Upper lobe of left lung (tissue), 6 donors: Measurements from ENCODE around the gene HIF1AN. TPM values are rescaled to one million over a fixed set of nuclear protein-coding genes. Genes with fewer than 3 reads are reported as not detected.
A peak's percentile ranks its signal among the peaks of the same experiment; 100 is the strongest.

ENCODE experiments used
- ATAC-seq, 2 donors: fragments of 200-7000 bp; cut with Tn5 transposase; one replicate each; pipeline ENCODE4 v1.9.1; 2022; ENCODE audit warnings: mild to moderate bottlenecking in 2 of 2, moderate library complexity in 2 of 2; ENCODE audit not compliant: low FRiP score in 2 of 2
- DNase-seq, 2 donors: peaks; one replicate each; pipeline ENCODE4 v3.0.0-alpha.2; 2019 to 2020
- H3K27ac ChIP-seq, 4 donors: fragments of 200-600 bp; sonication (generic); one replicate each; pipeline ENCODE4 v1.5.1; 2016 to 2019
- H3K27me3 ChIP-seq, 4 donors: fragments of 200-600 bp; sonication (generic); one replicate each; pipeline ENCODE4 v1.5.1; 2017 to 2019
- H3K36me3 ChIP-seq, 4 donors: fragments of 200-600 bp; sonication (generic); one replicate each; pipeline ENCODE4 v1.5.1; 2016 to 2019
- H3K4me1 ChIP-seq, 4 donors: fragments of 200-600 bp; sonication (generic); one replicate each; pipeline ENCODE4 v1.5.1; 2018 to 2019
- H3K4me3 ChIP-seq, 4 donors: fragments of 200-600 bp; sonication (generic); one replicate each; pipeline ENCODE4 v1.5.1; 2017 to 2019; ENCODE audit warnings: mild to moderate bottlenecking in 2 of 4, moderate library complexity in 1 of 4
- H3K9me3 ChIP-seq, 4 donors: fragments of 200-600 bp; sonication (generic); one replicate each; pipeline ENCODE4 v1.5.1; 2018 to 2019
- EP300 ChIP-seq, 4 donors: sonication (generic); formaldehyde crosslinking; IDR thresholded peaks; one replicate each; pipeline ENCODE4 v1.5.1; 2017; ENCODE audit warnings: antibody characterized with exemption in 4 of 4, control low read depth in 2 of 4
- POLR2A ChIP-seq, 4 donors: fragments of 450-650 bp; IDR thresholded peaks; one replicate each; pipeline ENCODE4 v1.5.1; 2016 to 2017; ENCODE audit warnings: antibody characterized with exemption in 4 of 4, mild to moderate bottlenecking in 2 of 4
- POLR2AphosphoS5 ChIP-seq, 2 donors: sonication (generic); formaldehyde crosslinking; IDR thresholded peaks; one replicate each; pipeline ENCODE4 v1.5.1; 2017; ENCODE audit warnings: antibody characterized with exemption in 2 of 2
- WGBS, 2 donors: methylation state at CpG; one replicate each; pipeline ENCODE4 v1.1.5; 2017 to 2018; 5-methylcytosine and 5-hydroxymethylcytosine counted together
- total RNA-seq, 6 donors: library from RNA; depleted of rRNA in 4 of 6; stranded (reverse); fragments of >200 nt in 4 of 6; gene quantifications; one replicate each; pipeline versions ENCODE4 v1.1.0 to v1.2.1, GENCODE V29; 2016 to 2021
- TF ChIP-seq, protein P1 (sequence below), 6 experiments: fragments of 450-650 bp in 4 of 6; fragments of 200-600 bp in 2 of 6; sonication (generic) in 2 of 6; IDR thresholded peaks; one replicate each; pipeline ENCODE4 v1.5.1; 2016 to 2019; ENCODE audit warnings: antibody characterized with exemption in 6 of 6
- donor health status: DM: no; HTN: no; CAD: no; lungs with moderate emphysema.
- donor health status: DM: no; HTN: yes; CAD: no; lungs with severe emphysema.

Gene HIF1AN
- total RNA-seq = 10 to 100 TPM in 4 of 6 donors, 1 to 10 TPM in 2; 7.2 to 34.6 (median 18.4) TPM

DNA sequence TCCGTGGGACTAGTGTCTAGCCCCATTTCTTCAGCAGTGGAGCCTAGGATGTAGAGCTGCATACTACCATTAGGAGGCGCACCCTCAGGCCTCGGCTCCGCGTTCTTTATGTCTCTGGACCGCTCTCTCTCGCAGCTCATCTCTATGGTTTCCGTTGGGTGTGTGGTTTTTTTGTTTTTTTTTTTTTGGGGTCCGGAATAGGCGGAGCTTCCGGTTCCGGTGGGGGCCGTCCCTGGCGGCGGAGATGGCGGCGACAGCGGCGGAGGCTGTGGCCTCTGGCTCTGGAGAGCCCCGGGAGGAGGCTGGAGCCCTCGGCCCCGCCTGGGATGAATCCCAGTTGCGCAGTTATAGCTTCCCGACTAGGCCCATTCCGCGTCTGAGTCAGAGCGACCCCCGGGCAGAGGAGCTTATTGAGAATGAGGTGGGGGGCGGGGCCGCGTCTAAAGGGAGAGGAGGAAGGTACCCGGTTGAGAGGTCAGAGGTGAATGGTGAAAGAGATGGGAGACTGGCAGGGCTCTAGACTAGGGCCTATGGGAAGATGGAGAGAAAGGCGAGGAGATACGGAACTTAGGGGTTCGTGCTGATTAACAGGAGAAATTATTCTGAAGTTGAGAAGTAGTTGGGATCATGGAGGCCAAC lies at the start of gene HIF1AN:
Gene HIF1AN (plus strand): TSS at position 229 of the 639 bp plus-strand sequence. CDS start 16 bp downstream, at position 245.
- H3K27me3 ChIP-seq = no peaks in the 10 kb centered on the region
- H3K36me3 ChIP-seq = peaks cover 0 to 37% (median 18%) of the 10 kb centered on the region in 4 donors
- WGBS, 2 donors = 1% methylated on average over 35 of the region's 35 CpGs
- ATAC-seq (peak; percentile 99 to 100), DNase-seq (peak; percentile 94 to 96)
- H3K9me3 ChIP-seq = no peaks in the 10 kb centered on the region
- H3K4me3 ChIP-seq = peak within 1 kb of the TSS; percentile 63 to 85 (median 76)
- TF ChIP-seq POLR2AphosphoS5 (IDR thresholded peaks at IDR 0.05) = peak; percentile 84 to 88
- TF ChIP-seq POLR2A (IDR thresholded peaks at IDR 0.05) = peak in 3 of 4 donors; percentile 51 to 84 (median 54)
- TF ChIP-seq, protein P1, sequence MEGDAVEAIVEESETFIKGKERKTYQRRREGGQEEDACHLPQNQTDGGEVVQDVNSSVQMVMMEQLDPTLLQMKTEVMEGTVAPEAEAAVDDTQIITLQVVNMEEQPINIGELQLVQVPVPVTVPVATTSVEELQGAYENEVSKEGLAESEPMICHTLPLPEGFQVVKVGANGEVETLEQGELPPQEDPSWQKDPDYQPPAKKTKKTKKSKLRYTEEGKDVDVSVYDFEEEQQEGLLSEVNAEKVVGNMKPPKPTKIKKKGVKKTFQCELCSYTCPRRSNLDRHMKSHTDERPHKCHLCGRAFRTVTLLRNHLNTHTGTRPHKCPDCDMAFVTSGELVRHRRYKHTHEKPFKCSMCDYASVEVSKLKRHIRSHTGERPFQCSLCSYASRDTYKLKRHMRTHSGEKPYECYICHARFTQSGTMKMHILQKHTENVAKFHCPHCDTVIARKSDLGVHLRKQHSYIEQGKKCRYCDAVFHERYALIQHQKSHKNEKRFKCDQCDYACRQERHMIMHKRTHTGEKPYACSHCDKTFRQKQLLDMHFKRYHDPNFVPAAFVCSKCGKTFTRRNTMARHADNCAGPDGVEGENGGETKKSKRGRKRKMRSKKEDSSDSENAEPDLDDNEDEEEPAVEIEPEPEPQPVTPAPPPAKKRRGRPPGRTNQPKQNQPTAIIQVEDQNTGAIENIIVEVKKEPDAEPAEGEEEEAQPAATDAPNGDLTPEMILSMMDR (IDR thresholded peaks at IDR 0.05) = peak; percentile 74 to 91 (median 86)
- TF ChIP-seq EP300 (IDR thresholded peaks at IDR 0.05) = no peak
- H3K27ac ChIP-seq = peak within 1 kb of the TSS; percentile 43 to 82 (median 80)
- peaks cover 20 to 27% (median 26%) of the 10 kb centered on the region in 4 donors for H3K4me1 ChIP-seq

DNA sequence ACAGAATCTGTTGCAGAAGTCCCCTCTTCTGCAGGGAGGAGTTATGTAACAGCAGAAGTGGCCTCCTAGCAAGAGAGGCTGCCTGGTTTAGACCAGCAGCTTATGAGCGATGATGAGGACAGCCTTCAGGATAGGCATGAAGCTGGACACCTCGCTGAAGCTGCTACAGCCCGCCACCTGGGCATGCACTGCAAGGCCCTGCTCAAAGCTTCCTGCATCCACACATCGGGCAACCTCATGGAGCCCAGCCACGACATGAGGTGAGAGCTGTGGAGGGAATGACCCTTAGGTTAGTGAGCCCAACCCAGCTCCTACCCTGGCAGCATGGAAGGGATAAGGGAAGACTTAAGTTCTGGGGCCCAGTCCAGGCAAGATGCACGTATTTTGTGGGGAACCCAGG lies 48.2 kb upstream of the HIF1AN start:
- Histone ChIP-seq H3K9me3 (no peaks in the 10 kb centered on the region), H3K27me3 (no peaks in the 10 kb centered on the region), H3K4me1 (peaks cover 3 to 6% (median 5%) of the 10 kb centered on the region in 4 donors), H3K27ac (no peak overlapping the region), H3K36me3 (peaks cover 0 to 62% (median 32%) of the 10 kb centered on the region in 4 donors), H3K4me3 (no peak overlapping the region)
- 90 to 96% methylated on average over 2 to 6 of the region's 6 CpGs for WGBS, 2 donors
- DNase-seq (peak in 1 of 2 donors; percentile 22), ATAC-seq (no peak)
- TF ChIP-seq POLR2AphosphoS5 (IDR thresholded peaks at IDR 0.05) (no peak), EP300 (IDR thresholded peaks at IDR 0.05) (no peak), POLR2A (IDR thresholded peaks at IDR 0.05) (no peak)
- TF ChIP-seq, protein P1 (IDR thresholded peaks at IDR 0.05) = no peak

DNA sequence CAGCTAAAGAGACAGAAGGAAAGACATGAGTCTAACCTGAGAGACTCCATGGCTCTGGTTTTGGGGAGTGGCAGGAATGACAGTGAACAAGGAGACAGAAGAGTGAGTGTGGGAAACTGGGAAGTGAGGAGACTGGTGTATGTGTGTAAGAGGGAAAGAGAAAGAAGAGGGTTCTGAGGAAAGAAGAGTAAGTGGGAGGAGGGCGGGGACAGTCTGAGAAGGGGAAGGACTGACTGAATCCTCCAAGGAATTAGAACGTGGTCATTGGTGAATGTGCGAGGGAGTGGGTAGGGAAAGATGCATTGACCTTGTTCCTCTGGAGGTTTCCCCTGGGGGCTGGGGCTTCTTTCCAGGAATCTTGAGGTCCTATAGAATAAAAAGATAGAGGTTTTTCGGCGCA lies 46.3 kb upstream of the HIF1AN start:
- H3K27ac ChIP-seq = no peak overlapping the region
- H3K36me3 ChIP-seq = peaks cover 0 to 65% (median 36%) of the 10 kb centered on the region in 4 donors
- no peak for TF ChIP-seq POLR2A (IDR thresholded peaks at IDR 0.05)
- no peaks in the 10 kb centered on the region for H3K4me1 ChIP-seq
- no peaks in the 10 kb centered on the region for H3K9me3 ChIP-seq
- 86 to 89% methylated on average over 5 of the region's 5 CpGs for WGBS, 2 donors
- ATAC-seq (no peak), DNase-seq (no peak)
- no peaks in the 10 kb centered on the region for H3K27me3 ChIP-seq
- H3K4me3 ChIP-seq = no peak overlapping the region

DNA sequence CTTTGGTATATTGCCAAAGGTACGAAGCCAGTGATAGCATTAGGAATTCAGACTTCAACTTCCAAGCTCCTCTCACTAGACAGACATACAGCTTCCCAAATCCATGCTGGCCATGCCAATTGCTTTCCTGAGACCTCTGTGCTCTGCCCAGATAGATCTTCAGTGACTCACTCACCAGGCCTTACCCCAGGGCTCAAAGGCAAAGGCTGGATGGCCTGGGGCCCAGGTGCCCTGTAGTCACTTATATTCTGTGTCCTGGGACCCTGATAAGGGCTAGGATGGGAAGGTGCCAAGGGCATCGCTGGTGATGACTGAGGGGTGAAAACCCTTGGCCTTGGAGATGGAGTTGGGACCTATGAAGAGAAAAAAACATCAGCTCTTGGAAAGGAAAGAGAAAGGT lies 45.2 kb upstream of the HIF1AN start:
- no peak for DNase-seq
- Histone ChIP-seq H3K4me1 (no peaks in the 10 kb centered on the region), H3K9me3 (no peaks in the 10 kb centered on the region), H3K36me3 (peaks cover 0 to 71% (median 39%) of the 10 kb centered on the region in 4 donors), H3K4me3 (no peak overlapping the region), H3K27me3 (no peaks in the 10 kb centered on the region), H3K27ac (no peak overlapping the region)
- no peak for TF ChIP-seq EP300 (IDR thresholded peaks at IDR 0.05)
- TF ChIP-seq POLR2AphosphoS5 (IDR thresholded peaks at IDR 0.05) = no peak
- TF ChIP-seq, protein P1 (IDR thresholded peaks at IDR 0.05) = no peak
- no peak for TF ChIP-seq POLR2A (IDR thresholded peaks at IDR 0.05)
- WGBS, 2 donors = 93 to 97% methylated on average over 2 of the region's 2 CpGs
- ATAC-seq = no peak

DNA sequence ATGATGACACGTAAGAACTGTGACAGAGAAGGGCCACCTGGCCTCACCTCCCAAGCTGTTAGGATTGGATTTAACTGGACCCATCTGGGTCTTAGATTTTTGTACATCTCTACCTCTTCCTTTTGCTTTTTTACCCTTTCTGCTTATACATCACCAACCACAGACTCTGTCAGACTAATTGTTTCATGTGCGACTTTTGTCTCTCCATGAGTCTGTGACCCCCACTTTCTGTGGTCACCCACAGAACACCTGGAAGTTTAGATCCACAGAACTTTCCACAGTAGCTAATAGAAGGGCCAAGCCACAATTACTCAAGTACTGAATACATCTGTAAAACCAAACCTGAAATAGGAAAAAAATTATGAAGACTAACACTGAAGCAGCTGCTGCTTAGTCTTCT lies 39.2 kb upstream of the HIF1AN start:
- 88 to 98% methylated on average over 2 of the region's 2 CpGs for WGBS, 2 donors
- ATAC-seq (no peak), DNase-seq (no peak)
- no peaks in the 10 kb centered on the region for H3K4me1 ChIP-seq
- TF ChIP-seq EP300 (IDR thresholded peaks at IDR 0.05) = no peak
- TF ChIP-seq POLR2AphosphoS5 (IDR thresholded peaks at IDR 0.05) = no peak
- TF ChIP-seq POLR2A (IDR thresholded peaks at IDR 0.05) = no peak
- TF ChIP-seq, protein P1 (IDR thresholded peaks at IDR 0.05) = no peak
- no peaks in the 10 kb centered on the region for H3K9me3 ChIP-seq
- peaks cover 5 to 71% (median 45%) of the 10 kb centered on the region in 4 donors for H3K36me3 ChIP-seq
- H3K27ac ChIP-seq = no peak overlapping the region
- no peak overlapping the region for H3K4me3 ChIP-seq
- no peaks in the 10 kb centered on the region for H3K27me3 ChIP-seq
